AG09319 (cell line): ENCODE data around the gene BAG3.

ENCODE experiments used
- DNase-seq: peaks from one replicate; pipeline ENCODE4 v3.0.0-alpha.2; 2010; ENCODE audit warnings: low read depth; ENCODE audit errors: extremely low read depth
- TF ChIP-seq, protein P1 (sequence below): IDR thresholded peaks from 2 replicates; pipeline ENCODE4 v1.5.1; 2011; ENCODE audit warnings: low read depth, mild to moderate bottlenecking, inconsistent platforms, low read length, moderate library complexity

The BAG3 gene

GRCh38 chr10:119640875-119641526, 10.2 kb upstream of the BAG3 start:
- TF ChIP-seq, protein P1, sequence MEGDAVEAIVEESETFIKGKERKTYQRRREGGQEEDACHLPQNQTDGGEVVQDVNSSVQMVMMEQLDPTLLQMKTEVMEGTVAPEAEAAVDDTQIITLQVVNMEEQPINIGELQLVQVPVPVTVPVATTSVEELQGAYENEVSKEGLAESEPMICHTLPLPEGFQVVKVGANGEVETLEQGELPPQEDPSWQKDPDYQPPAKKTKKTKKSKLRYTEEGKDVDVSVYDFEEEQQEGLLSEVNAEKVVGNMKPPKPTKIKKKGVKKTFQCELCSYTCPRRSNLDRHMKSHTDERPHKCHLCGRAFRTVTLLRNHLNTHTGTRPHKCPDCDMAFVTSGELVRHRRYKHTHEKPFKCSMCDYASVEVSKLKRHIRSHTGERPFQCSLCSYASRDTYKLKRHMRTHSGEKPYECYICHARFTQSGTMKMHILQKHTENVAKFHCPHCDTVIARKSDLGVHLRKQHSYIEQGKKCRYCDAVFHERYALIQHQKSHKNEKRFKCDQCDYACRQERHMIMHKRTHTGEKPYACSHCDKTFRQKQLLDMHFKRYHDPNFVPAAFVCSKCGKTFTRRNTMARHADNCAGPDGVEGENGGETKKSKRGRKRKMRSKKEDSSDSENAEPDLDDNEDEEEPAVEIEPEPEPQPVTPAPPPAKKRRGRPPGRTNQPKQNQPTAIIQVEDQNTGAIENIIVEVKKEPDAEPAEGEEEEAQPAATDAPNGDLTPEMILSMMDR = no peak
- DNase-seq = no peak

DNA sequence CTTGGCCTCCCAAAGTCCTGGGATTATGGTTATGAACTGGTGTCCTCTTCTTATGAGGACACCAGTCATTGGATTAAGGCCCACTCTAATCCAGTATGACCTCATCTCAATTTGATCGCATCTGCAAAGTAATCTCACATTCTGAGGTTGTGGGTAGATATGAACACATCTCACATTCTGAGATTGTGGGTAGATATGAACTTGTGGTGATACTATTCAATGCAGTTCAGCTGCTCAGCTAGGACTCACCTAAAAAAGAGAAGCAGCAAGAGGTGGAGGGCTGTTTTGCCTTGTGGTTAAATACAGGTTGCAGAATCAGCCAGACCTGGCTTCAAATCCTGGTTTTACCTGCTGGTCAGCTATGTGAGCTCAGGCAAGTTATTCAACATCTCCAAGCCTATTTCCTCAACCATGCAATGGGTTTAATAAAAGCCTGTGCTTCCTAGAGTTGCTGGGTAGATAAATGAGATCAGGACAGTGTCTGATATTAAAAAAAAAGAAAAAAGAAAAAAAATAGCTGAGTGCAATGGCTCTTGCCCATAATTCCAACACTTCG, 8.5 kb upstream of the BAG3 start:
- DNase-seq = no peak

GRCh38 chr10:119643306-119644204, 7.6 kb upstream of the BAG3 start:
- no peak for DNase-seq
- TF ChIP-seq, protein P1 = no peak

More for the DNA sequence above, 8.5 kb upstream of the BAG3 start:
- TF ChIP-seq, protein P1 = no peak

GRCh38 chr10:119644205-119644814, 6.9 kb upstream of the BAG3 start:
- DNase-seq = no peak
- TF ChIP-seq, protein P1 = no peak; the same call in none of the 2 replicates

- TF ChIP-seq, protein P1 = no peak
- DNase-seq = no peak
Observed at GRCh38 chr10:119644994-119645393, 6.2 kb upstream of the BAG3 start.

GRCh38 chr10:119650062-119650461, 1.1 kb upstream of the BAG3 start:
- TF ChIP-seq, protein P1 = no peak
- no peak for DNase-seq
